CD4-positive, alpha-beta T cell treated with Interleukin-12 subunit alpha and Interleukin-12 subunit beta, for 1 hour (primary cell): ENCODE measurements around the gene CDKN2B.
"Not testable (repeated sequence)": the region's sequence is repeated elsewhere in the genome, so short reads cannot be mapped to it uniquely, and the experiment has no call there.

Experiments used
- DNase-seq: peaks from one replicate; pipeline ENCODE4 v3.0.0-alpha.2; 2020

CDKN2B gene

GRCh38 chr9:21968331-21969010, 40.6 kb downstream of the CDKN2B start:
- DNase-seq, result no peak

DNA sequence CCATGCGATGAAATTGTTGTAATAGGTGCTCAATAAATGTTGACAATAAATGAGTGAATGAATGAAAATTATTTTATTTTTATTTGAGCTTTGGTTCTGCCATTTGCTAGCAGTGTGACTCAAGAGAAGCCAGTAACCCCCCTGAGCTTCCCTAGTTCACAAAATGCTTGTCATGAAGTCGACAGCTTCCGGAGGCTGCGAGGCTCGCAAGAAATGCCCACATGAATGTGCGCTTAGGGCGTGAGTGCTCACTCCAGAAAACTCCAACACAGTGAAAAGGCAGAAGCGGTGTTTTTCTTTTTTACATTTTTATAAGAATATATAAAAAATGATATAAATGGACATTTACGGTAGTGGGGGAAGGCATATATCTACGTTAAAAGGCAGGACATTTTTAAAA, 41.4 kb downstream of the CDKN2B start:
- DNase-seq, result no peak

DNA sequence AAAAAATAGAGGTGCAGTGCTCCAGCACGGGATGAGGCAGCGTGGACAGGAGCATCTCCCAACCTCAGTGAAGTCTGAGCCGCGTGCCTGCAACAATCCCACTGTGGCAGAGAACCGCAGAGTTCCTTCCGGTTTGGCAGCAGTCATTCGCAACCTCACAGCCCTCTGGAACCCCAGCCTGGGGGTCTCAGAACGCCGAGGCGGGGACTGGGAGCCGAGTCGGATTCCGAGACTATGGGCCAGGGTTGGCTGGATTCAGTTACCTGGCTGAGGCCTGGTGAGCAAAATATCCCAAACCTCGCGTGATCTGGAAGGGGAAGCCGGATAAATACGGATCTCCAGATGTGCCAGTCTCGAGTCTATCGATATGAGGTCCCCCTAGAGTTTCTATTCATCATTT, 41.9 kb downstream of the CDKN2B start:
- no peak for DNase-seq

DNA sequence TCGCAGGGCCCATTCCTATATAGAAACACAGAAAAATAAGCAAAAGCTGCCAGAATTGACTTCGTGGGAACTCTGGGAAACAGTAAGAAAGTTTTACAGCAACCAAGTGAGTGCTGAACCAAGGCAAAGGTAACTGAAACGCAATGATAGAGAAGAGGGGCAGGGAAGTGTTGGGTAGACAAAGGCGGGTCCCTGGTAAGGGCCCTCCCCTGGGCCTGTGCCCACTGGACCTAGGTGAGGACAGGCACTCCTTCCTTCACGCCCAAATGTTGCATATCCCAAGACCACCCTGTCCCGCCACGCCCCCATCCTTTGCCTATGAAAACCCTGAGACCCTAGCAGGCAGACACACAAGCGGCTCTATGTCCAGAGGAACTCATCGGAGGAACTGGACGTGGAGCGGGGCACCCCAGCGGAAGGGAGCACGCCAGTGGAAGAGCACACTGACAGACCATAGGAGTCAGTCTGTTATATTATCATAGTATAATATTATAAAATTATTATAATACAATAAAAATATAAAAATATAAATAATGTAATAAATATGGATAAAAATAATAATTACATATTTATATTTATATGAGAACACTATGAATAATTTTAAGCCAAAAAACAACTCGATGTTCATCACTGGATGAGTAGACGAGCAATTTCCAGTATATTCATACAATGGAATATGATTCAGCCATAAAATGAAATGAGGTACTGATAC, 42.8 kb downstream of the CDKN2B start:
- DNase-seq, result no peak

DNA sequence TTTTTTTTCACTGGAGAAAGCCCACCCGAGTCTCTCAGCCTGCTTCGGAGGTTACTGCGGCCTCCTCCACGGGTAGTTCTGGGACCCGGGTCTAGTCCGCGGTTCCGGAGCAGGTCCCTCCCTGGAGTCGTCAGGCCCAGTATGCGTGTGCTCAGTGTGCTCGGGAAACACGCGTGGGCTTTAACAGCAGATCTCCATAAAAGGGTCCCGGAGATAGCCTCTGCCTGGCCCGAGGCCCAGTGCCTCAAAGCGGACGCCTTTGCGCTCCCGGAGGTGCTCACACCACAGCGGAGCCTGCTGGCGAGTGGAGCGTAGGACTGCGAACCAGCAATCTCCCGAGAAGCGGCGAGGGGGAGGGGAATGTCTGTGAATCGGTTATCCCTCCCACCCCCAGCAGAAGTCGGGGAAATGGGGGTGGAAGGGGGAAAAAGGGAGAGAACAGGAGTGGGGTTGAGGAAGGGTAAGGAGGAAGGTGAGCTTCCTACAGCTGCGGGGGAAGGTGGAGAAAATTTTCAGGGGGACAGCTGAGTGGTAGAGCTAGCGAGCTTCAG, 43.6 kb downstream of the CDKN2B start:
- DNase-seq, result peak; percentile 49

DNA sequence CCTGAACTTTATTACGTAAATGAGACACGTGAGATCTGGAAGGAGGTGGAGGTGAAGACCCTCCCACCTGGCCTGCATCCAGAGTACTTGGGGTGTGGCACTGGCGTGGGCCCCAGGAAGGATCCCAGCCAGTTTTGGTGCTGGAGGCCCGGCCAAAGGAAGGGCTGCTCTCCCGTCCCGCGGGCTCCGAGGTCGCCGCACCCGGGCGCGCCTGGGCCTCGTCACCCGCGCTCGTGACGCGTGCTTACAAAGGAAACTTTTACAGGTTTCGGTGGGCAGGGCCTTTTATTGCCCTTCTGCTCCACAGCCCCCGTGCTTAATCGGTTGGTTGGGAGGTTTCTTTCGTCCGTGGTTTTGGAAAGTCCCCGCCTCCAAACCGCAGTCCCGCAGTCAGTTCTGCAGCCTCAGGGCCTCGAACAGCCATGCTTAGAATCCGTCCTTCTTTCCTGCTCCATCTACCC, 44.1 kb downstream of the CDKN2B start:
- peak; percentile 73 for DNase-seq

DNA sequence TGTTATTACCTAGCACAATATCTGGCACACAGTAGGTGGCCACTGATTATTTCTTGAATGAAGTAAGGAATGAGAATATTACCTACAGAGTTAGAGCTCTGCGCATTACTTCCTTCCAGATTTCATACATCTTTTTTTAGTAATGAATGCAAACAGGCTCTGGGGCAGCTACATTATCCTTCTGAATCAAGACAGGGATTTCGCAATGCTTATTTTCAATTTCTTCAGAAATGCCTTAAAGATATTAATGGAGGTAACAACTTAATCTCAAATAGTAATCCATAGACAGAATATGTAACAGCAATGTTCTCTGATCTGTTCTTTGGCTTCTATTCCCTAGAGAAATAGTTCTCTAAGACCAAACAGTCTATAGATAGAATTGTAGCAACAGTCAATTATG, 47.5 kb downstream of the CDKN2B start:
- no peak for DNase-seq

GRCh38 chr9:21959268-21959667, 49.8 kb downstream of the CDKN2B start:
- not testable (repeated sequence) for DNase-seq

GRCh38 chr9:21958833-21959232, 50.3 kb downstream of the CDKN2B start:
- no peak for DNase-seq
